AG04450 (cell line): ENCODE measurements around the gene CELA3A. TPM values are rescaled to one million over a fixed set of nuclear protein-coding genes. Genes with fewer than 3 reads are reported as not detected.

ENCODE experiments used
- CTCF ChIA-PET: fragments of 300-600, 350-600 bp; formaldehyde crosslinking; extraction: SDS; loops from one replicate; lab custom pipeline; 2022; ENCODE audit warnings: antibody characterized with exemption, inconsistent platforms; lab: Charles Lee
- POLR2A ChIA-PET: fragments of 350-600 bp; formaldehyde crosslinking; extraction: SDS; loops from one replicate; lab custom pipeline; 2021; ENCODE audit warnings: antibody characterized with exemption, inconsistent platforms; lab: Yijun Ruan, JAX
- DNase-seq: peaks from one replicate; pipeline ENCODE4 v3.0.0-alpha.2; 2011; ENCODE audit warnings: low read depth, low spot score
- H3K27ac ChIP-seq: one replicate; pipeline ENCODE4 v1.5.1; 2012; ENCODE audit warnings: low read depth, low read length, control low read depth
- H3K27me3 ChIP-seq: one replicate; pipeline ENCODE4 v1.6.0; 2012; ENCODE audit warnings: low read length; ENCODE audit not compliant: control insufficient read depth, insufficient read depth
- H3K4me3 ChIP-seq: 2 replicates; pipeline ENCODE4 v1.5.1; 2011; ENCODE audit warnings: mild to moderate bottlenecking, low read depth, low read length, control low read depth
- H3K9me3 ChIP-seq: 2 replicates; pipeline ENCODE4 v1.5.1; 2012; ENCODE audit warnings: low read length; ENCODE audit not compliant: control insufficient read depth, insufficient read depth
- CTCF ChIP-seq: IDR thresholded peaks from 2 replicates; pipeline ENCODE4 v1.5.1; 2011; ENCODE audit warnings: low read depth, low read length, control low read depth, inconsistent platforms
- polyA plus RNA-seq: library from polyadenylated mRNA; depleted of rRNA; stranded (reverse); fragments of >200 nt; gene quantifications from 2 replicates; pipeline ENCODE4 v1.2.3, GENCODE V29; 2011

CELA3A gene
- polyA plus RNA-seq, 1 experiment: not detected

GRCh38 chr1:22053861-22054770 is 52.7 kb downstream of the CELA3A start:
- ChIA-PET POLR2A (interaction anchor here (1.4 to 2.7 kb wide), 2 partner anchors 29 to 57 kb away, joined by 3 to 22 read pairs; no protein-coding TSS in a partner anchor), CTCF (interaction anchor here (1.1 kb wide), 1 partner anchor 362 kb away, joined by 4 read pairs; no protein-coding TSS in a partner anchor)
- Histone ChIP-seq H3K27ac (peak overlapping the region; percentile 85), H3K4me3 (peak overlapping the region; percentile 95), H3K27me3 (no peaks in the 10 kb centered on the region), H3K9me3 (no peaks in the 10 kb centered on the region; the same call in 1 of the 2 replicates)
- no peak for TF ChIP-seq CTCF
- no peak for DNase-seq

GRCh38 chr1:22055463-22055862 is 54.0 kb downstream of the CELA3A start:
- H3K9me3 ChIP-seq: no peaks in the 10 kb centered on the region; the same call in 1 of the 2 replicates
- no peak for TF ChIP-seq CTCF
- no peak for DNase-seq
- ChIA-PET CTCF (interaction anchor here (1.0 kb wide), 1 partner anchor 50 kb away, joined by 3 read pairs; no protein-coding TSS in a partner anchor), POLR2A (interaction anchor here (0.6 to 0.7 kb wide), 3 partner anchors 23 to 320 kb away, joined by 3 to 6 read pairs (median 6); no protein-coding TSS in a partner anchor)
- H3K27ac ChIP-seq: no peak overlapping the region
- no peaks in the 10 kb centered on the region for H3K27me3 ChIP-seq
- H3K4me3 ChIP-seq: 0 out of 2 replicates have a peak overlapping the region, but pooled peaks have one; percentile 0

- no peak for TF ChIP-seq CTCF
- DNase-seq: no peak
- ChIA-PET POLR2A (interaction anchor here (0.7 kb wide), 2 partner anchors 23 to 306 kb away, joined by 3 to 6 read pairs; no protein-coding TSS in a partner anchor), CTCF (interaction anchor here (1.0 kb wide), 1 partner anchor 50 kb away, joined by 3 read pairs; no protein-coding TSS in a partner anchor)
- Histone ChIP-seq H3K27me3 (no peaks in the 10 kb centered on the region), H3K9me3 (no peaks in the 10 kb centered on the region; the same call in 1 of the 2 replicates), H3K4me3 (no peak overlapping the region), H3K27ac (no peak overlapping the region)
Observed at GRCh38 chr1:22056043-22056442, 54.6 kb downstream of the CELA3A start.

GRCh38 chr1:22056936-22057335 is 55.5 kb downstream of the CELA3A start:
- H3K4me3 ChIP-seq: no peak overlapping the region
- CTCF ChIA-PET: no interaction called here
- no peak overlapping the region for H3K27ac ChIP-seq
- no peaks in the 10 kb centered on the region for H3K27me3 ChIP-seq
- POLR2A ChIA-PET: no interaction called here
- H3K9me3 ChIP-seq: no peaks in the 10 kb centered on the region; the same call in 1 of the 2 replicates
- TF ChIP-seq CTCF: no peak
- DNase-seq: no peak
